ENCODE measurements around the gene ZNF592.

ZNF592 gene

DNA sequence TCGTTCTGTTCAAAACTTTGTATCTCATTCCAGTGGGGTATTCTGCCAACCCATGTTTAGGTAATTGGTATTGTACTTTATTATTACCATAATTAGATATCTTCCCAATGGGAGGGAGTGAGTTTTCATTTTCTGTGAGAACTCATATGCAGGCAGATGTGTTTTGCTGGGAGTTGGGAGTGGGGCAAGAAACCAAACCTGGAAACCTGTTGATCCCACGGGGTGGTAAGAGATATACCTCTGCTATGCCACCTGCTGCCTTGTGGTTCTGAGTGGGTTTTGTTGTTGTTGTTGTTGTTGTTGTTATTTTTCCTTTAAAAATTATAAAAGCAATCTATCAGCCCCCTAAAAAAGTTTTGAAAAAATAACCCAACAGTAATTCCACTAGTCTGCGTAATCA, 32.1 kb downstream of the ZNF592 start:
- FAIRE-seq: no peak

DNA sequence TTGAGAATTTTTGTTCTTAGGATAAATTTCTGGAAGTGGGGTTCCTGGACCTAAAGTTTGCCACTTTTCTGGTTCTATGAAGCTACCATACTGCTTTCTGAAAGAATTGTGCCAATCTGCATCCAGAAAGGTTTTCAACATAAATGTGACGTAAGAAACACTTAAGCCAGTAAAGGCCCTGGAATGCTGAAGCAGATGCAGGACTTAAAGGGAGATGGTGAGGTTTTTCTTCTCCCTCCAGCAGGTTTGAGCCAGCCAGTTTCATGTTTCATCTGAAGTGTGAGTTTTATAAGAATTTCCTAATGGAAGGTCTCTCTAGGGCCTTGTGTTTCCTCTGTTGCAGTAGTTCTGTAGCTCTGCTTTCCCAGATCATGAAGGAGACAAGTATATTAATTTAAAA, 33.1 kb downstream of the ZNF592 start:
- FAIRE-seq: no peak

- no peak for FAIRE-seq
These were observed 34.0 kb downstream of the ZNF592 start for GRCh38 chr15:84782346-84782745.

DNA sequence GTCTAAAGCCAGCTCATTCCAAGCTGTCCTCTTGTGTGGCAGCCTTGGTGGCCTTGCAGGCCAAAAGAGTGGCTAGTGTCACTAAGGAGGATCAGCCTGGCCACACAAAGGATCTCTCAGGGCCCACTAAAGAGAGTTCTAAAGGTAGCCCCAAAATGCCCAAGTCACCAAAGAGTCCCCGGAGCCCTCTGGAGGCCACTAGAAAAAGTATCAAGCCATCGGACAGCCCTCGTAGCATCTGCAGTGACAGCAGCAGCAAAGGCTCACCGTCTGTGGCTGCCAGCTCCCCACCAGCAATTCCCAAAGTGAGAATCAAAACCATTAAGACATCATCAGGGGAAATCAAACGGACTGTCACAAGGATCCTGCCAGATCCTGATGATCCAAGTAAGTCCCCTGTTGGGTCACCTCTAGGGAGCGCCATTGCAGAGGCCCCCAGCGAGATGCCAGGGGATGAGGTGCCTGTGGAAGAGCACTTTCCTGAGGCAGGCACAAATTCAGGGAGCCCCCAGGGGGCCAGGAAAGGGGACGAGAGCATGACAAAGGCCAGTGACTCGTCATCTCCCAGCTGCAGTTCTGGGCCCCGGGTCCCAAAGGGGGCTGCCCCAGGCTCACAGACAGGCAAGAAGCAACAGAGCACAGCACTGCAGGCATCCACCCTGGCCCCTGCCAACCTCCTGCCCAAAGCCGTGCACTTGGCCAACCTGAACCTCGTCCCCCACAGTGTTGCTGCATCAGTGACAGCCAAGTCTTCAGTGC, 35.3 kb downstream of the ZNF592 start:
- no peak for FAIRE-seq

DNA sequence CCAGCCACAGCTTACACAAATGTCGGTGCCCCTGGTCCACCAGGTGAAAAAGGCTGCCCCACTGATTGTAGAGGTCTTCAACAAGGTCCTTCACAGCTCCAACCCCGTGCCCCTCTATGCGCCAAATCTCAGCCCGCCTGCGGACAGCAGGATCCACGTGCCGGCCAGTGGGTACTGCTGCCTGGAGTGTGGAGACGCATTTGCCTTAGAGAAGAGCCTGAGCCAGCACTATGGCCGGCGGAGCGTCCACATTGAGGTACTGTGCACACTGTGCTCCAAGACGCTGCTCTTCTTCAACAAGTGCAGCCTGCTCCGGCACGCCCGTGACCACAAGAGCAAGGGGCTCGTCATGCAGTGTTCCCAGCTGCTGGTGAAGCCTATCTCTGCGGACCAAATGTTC, 35.9 kb downstream of the ZNF592 start:
- FAIRE-seq: no peak

DNA sequence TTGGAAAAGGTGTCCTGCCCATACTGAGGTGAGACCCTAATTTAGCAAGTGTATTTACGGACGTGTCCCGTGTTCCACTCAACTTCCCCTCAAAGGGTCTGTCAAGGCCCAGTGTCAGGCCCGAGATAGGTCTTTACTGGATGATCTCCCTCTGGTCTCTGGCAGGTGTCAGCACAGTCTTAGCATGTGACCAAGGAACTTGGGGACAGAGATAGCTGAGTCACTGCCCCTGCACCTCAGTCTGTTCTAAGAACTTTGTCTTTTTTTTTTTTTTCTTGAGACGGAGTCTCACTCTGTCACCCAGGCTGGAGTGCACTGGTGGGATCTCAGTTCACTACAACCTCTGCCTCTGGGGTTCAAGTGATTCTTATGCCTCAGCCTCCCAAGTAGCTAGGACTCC, 36.7 kb downstream of the ZNF592 start:
- FAIRE-seq: no peak

DNA sequence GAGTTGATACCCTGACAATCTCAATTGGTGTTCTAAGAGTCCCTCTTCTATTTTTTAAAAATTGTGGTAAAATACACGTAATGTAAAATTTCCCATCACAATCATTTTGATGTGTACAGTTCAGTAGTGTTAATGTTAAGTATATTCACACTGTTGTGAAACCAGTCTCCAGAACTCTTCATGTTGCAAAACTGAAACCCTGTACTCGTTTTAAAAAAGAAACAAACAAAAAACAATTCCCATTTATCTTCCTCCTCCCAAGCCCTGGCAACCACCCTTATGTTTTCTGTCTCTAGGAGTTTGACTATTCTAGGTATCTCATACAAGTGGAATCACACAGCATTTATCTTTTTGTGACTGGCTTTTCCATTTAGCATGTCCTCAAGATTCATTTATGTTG, 40.1 kb downstream of the ZNF592 start:
- no peak for FAIRE-seq

DNA sequence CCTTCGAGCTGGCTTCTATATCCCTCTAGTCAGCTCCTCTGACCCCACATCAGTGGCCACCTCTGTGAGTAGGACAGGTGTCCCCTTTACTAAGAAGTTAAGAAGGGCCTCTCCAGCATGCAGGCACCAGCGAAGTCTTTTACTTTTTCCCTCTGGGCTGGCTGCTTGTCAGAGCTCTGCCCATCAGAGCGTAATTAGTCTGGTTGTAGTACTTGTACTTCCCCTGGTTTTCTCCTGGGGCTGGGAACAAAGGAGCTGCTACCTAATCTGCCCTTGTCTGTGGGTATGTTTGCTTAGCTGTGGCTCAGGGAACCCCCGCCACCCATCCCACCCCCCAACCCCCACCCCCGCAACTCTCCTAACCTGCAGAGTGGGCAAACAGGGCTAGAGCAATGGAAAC, 41.4 kb downstream of the ZNF592 start:
- no peak for FAIRE-seq

DNA sequence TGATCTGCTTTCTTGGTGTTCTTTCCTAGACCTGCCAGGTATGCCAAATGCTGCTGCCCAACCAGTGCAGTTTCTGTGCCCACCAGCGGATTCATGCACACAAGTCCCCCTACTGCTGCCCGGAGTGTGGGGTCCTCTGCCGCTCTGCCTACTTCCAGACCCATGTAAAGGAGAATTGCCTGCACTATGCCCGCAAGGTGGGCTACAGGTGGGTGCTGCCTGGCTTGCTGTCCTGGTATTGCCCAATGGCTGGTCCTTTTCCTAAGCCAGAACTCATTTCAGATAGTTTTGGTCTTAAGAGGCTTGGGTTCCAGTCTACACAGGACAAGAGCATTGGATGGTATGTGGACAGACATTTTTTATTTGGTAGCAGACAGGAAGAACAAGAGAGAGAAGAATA, 42.3 kb downstream of the ZNF592 start:
- no peak for FAIRE-seq

GRCh38 chr15:84791763-84792162, 43.4 kb downstream of the ZNF592 start:
- no peak for FAIRE-seq

GRCh38 chr15:84793431-84794161, 45.2 kb downstream of the ZNF592 start:
- no peak for FAIRE-seq

DNA sequence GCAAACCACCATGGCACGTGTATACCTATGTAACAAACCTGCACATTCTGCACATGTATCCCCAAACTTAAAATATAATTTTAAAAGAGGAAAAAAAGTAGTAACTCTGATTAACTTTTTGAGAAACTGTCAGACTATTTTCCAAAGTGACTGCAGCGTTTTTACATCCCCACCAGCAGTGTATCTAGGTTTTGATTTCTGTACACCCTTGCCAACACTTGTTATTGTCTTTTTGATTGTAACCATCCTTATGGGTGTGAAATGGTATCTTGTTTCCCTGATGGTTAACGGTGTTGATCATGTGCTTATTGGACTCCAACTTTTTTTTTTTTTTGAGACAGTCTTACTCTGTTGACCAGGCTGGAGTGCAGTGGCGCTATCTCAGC, 45.8 kb downstream of the ZNF592 start:
- FAIRE-seq: no peak

- FAIRE-seq: no peak
These were observed 46.8 kb downstream of the ZNF592 start for GRCh38 chr15:84795186-84795585.

DNA sequence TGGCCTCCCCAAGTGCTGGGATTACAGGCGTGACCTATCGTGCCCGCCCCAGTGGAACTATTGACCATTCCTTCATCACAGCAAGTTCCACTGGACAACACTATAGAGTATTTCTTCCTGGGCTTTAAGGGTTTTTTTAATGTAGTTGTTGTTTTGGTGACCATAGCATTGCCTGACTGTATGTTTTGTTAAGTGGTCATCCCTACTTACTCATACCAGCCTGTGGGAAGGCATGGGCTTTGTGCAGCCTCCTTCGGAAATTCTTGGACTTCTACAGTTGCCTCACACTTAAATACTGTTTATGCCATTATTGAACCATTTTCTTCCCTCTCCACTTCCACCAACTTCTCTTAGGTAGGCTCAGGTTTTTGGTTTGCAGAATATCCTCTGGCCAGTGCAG, 48.8 kb downstream of the ZNF592 start:
- no peak for FAIRE-seq

DNA sequence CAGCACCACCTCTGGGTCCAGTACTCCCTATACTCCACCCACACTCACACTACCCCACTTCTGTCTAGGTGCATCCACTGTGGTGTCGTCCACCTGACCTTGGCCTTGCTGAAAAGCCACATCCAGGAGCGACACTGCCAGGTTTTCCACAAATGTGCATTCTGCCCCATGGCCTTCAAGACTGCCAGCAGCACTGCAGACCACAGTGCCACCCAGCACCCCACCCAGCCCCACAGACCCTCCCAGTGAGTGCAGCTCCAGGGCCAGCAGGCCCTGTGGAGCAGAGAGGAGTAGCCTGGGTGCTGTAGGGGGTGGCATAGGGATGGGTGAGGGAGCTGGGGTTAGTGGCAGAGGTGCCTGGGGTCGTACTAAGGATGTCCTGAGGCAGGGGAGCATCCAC, 49.4 kb downstream of the ZNF592 start:
- no peak for FAIRE-seq

DNA sequence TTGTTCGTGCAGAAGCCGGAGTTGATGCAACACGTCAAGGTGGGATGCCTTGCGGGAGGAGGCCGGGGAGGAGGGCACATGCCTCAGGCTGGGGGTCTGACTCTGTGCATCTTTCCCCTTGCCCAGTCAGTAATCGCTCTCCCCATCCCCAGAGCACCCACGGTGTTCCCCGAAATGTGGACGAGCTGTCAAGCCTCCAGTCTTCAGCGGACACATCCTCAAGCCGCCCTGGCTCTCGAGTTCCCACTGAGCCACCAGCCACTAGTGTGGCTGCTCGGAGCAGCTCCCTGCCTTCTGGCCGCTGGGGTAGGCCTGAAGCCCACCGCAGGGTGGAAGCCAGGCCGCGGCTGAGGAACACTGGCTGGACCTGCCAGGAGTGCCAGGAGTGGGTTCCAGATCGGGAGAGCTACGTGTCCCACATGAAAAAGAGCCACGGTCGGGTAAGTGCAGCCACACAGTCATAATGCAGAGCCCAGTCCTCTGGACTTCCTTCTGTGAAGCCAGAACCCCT, 50.1 kb downstream of the ZNF592 start:
- FAIRE-seq: no peak

GRCh38 chr15:84799511-84800187, 51.3 kb downstream of the ZNF592 start:
- FAIRE-seq: no peak

DNA sequence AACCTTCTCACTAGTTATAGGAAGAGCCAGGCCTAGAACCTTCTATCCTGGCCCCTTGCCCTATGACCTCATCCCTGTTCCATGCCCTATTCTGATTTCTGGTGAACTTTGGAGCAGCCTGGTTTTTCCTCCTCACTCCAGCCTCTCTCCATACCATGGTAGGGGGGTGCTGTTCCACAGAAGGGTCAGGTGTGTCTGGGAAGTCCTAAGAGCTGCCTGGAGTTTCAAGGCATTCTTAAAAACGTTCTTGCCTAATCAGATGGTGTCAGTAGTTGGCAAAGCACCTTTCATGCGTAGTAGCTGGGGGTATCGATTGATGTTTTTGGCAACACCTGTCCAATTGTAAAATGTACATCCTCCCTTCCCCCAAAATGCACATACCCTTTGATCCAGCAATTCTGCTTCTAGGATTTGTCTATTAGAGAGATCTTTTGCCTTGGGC, 52.0 kb downstream of the ZNF592 start:
- no peak for FAIRE-seq

DNA sequence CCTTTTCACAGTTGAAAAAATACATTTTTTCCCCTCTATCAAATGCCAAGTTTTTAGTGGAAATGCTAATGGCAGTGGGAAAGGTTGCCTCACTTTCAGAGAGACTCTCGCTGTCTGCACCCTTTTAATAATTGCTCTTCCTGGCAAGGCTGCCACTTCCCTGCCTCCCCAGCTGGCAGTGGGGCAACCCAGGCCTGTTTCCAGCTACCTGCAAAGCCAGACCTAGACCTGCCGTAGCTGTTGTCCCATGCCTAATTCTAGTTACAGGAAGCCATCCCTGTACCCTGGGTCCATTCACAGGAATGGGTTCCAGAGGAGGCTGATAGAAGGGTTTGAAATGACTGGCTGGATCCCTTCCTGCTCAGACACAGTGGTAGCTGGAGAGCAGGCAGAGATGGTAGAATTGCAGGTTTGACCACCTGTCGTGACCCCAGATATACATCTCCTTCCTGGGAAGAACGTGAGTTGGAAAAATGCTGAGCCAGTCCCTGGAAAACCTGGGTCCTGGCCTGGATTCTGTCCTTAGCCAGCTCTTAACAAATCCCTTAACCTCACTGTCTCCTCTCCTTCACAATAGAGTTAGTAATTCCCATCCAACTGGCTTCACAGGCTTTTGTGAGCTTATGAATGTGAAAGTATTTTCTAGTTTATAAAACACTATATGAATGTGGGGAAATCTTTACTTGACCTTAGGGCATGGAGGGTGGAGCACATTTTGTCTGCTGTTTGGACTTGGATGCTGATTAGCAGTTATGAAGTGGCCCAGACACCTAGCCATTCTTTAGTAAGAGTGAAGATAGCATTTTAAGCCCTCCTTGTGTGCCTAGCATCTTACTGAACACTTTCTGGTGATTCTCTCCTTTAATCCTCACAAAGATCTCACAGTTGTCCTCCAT, 55.9 kb downstream of the ZNF592 start:
- FAIRE-seq: no peak

DNA sequence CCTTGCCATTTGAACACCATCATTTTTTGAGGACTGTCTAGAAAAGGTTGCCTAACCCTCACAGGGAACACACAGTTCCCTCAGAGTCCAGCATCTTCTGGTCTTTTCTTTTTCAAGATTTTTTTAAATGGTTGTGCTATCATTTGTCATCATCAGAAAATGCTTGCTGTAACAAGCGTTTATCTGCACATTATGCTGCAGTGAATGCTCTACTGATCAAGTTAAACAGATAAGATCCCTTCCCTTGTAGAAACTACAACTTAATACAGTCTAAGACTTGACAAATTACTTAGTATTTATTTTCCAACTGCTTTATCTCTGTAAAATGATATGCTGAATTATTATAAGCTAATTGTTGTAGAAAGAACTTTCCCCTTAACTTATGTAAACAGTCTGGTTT, 56.8 kb downstream of the ZNF592 start:
- FAIRE-seq: peak; percentile 96

- FAIRE-seq: no peak
These were observed 58.8 kb downstream of the ZNF592 start for GRCh38 chr15:84807228-84807627.

- no peak for FAIRE-seq
These were observed 61.9 kb downstream of the ZNF592 start for GRCh38 chr15:84810073-84810840.
